Hypothalamus (tissue), 51 donors: ENCODE data around the gene MYO1D.

Source experiments
- DNase-seq, 51 donors: peaks; one replicate each; lab custom pipeline; 2025; lab: John Stamatoyannopoulos, UW

MYO1D gene

DNA sequence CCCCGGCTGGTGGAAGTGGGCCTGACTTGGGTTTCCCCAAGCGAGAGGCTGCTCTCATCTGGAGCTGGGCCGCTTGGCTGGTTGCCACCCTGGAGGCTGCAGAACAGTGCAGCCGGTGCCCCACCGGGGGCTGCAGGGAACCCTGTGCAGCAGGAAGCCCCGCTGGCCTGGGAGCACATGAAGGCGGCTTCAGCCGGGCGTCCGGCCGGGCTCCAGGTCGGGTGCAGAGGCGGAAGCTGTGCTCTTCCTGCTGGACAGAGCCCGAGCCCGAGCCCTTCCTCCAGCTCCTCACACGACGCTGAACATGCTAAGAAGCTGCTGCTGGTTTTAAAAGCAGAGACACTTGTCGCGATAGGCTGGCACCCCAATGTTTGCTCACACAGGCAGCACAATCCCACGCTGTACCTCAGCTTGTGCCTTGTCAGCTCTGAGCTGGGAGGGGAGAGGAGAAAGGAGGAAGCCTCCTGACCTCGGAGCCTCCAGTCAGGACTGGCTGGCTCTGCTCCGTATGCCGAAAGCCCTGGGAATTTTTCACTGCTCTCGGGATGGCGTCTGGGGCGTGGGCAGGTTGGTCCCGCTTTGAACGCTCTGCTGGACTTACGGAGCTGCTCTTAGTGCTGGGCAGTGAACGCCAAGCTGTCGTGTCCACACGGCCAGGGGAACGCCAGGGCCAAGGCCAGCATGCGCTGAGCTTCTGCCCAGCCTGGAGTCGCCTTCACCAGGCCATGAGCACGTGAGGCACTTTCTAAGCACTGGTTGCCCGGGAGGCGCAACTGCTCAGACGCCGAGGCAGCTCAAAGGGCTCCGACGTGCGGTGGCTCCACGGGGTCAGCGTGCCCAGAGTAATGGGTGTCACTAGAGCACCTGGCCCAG lies 381.3 kb downstream of the MYO1D start:
- DNase-seq = peak in 23 of 51 donors; percentile 15 to 62 (median 40)

- DNase-seq = peak in 30 of 51 donors; percentile 21 to 66 (median 44)
These were observed 382.1 kb downstream of the MYO1D start for GRCh38 chr17:32494621-32495358.

DNA sequence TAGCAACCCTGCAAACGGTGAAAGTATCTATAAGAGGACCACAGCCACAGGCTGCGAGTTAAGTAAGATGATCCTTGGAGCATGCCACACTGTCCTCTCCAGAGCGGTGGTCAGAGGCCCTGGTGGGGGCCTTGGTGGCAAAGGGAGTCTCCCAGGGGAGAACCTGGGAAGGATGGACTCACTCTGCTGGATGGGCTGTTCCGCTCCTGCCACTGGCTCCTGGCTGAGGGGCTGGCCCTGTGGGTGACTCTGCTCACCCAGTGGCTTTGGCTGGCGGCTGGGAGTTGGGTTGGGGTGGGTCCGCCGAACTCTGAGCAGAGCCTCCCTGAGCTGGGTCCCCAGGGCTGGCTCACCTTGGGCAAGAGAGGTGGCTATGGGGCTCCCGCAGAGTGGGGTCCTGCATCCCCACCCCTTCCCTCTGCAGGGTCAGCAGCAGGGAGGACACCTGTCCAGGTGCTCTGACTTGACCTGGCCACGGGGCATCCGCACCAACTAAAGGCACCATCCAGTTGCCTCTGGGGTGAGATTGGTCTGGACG lies 382.9 kb downstream of the MYO1D start:
- DNase-seq = no peak

DNA sequence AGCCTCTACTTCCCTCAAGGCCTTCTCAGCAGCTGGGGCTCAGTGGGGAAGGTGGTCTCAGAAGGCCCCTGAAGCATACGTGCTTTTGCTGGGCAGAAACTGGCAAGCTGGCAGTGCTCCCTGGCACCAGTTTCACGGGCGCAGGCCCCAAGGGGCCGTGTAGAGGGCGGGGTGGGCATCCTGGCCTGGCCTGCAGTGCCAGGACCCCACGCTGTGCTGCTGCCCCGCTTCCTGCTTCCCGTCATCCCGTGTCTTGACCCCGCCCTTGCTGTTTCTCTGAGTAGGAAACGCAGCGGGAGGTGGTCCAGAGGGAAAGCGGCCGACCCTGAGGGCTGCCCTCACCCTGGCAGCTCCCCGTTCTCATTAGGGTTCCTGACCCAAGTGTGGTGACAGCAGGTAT lies 383.4 kb downstream of the MYO1D start:
- DNase-seq = no peak

DNA sequence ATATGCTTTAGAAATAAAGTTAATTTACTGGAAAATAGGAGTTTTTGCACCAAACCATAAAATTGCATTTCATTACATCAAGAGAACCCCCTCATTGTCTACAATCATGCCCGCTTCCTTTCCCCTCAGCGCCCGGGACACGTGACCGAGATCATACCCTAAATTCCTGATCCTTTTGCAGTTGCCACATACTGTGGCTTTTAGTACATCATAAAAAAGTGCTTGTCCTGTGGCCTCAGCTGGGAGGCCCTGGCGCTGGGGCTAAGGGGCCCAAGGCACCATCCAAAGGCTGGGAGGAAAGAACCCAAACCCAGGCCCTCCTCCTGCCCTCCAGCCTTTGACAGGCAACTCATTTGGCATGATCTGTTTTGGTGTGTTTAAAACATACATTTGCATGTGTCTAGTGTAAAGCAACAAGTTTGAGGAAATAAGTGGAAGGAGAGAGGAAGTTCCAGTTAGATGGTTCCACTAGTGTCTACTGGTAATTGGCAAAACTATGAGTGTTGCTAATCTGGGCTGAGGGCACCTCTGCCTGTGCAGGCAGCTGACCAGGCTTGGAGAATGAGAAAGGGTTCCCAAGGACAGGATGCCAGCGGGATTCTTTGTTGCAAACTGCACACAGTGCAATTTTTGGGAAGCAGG lies 384.2 kb downstream of the MYO1D start:
- DNase-seq = peak in 1 of 51 donors; percentile 29

GRCh38 chr17:32492264-32492589 lies 384.7 kb downstream of the MYO1D start:
- DNase-seq = peak in 1 of 51 donors; percentile 29

GRCh38 chr17:32491371-32492263 lies 385.3 kb downstream of the MYO1D start:
- no peak for DNase-seq

DNA sequence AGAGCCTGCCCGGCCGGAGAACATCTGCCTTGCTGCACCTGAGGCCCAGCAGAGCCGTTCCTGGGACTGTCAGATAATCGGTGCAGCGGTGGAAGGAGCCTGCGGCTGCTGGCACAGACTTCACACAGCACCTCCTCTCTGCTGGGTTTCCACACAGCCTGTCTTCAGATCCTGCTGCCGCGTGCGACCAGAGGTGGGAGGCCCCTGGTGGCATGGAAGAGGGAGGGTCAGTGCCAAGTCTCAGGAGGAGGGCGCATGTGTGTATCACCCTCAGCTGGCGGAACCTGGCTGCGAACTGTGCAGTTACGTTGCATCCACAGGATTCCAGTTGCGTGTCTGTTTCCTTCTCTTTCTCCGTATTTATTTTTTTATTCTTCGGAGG lies 386.8 kb downstream of the MYO1D start:
- DNase-seq = peak in 3 of 51 donors; percentile 15 to 27 (median 17)

DNA sequence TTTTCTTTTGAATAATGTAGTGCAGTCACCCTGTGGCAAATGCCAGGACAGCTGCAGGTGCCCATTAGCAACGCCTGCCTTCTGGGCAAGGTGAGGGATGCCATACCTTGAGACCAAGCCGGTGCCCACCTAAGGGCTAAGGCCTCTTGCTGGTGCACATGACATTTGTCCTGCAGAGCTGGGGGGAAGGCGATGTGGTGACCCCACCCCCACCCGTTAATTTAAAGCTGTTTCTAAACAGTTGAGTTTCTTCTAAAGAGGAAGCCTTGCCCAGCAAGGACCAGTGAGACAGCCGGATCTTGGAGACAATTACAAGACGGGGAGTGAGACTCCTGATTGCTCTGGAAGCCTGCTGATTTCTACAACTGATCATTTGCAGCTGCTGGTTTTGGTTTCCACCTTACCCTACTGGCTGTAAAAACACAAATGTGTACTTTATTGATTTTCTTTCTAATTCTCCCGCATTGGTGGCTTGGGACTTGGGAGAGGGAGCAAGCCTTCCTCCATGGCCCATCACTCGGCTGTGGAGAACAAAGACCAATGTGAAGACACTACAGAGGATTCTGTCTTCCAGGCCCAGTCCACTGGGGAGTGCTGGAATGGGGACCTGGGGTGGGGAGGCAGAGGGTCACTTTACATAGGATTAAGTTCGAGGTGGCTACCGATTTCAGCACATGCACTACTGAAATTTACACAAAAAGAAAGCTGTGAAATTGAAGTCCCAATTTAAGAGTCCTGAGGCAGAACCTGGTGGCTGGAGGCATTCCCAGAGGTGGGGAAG lies 387.4 kb downstream of the MYO1D start:
- DNase-seq = peak in 1 of 51 donors; percentile 43

DNA sequence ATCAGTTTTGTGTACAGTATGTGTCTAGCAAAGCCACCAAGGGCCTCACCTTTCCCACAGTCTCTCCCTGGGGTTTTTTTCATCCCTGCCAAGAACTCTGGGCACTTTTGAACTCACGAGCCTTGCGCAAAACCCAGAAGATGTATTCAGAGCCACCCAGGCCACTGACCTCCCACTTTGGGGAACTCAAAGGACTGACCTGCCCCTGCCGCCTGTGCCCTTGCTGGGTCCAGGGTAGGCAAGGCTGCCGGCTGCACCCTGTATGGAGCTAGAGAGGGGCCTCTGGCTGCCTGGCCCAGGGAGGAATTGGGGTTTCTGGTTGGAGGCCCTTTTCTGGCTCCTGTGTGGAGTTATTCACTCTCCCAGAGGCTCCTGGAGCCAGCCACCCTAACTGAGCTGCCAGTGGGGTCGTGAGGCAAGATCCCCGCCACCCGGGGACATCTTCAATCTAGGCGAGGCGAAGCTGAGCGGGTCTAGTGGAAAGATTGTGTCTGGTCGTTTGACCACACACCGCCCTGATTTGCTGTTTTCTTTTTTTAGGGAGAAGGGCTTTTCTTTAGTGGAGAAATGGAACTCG lies 388.2 kb downstream of the MYO1D start:
- no peak for DNase-seq

DNA sequence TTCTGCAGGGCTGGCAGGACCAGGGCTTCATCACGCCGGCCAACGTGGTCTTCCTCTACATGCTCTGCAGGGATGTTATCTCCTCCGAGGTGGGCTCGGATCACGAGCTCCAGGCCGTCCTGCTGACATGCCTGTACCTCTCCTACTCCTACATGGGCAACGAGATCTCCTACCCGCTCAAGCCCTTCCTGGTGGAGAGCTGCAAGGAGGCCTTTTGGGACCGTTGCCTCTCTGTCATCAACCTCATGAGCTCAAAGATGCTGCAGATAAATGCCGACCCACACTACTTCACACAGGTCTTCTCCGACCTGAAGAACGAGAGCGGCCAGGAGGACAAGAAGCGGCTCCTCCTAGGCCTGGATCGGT lies 388.8 kb downstream of the MYO1D start:
- DNase-seq = no peak

DNA sequence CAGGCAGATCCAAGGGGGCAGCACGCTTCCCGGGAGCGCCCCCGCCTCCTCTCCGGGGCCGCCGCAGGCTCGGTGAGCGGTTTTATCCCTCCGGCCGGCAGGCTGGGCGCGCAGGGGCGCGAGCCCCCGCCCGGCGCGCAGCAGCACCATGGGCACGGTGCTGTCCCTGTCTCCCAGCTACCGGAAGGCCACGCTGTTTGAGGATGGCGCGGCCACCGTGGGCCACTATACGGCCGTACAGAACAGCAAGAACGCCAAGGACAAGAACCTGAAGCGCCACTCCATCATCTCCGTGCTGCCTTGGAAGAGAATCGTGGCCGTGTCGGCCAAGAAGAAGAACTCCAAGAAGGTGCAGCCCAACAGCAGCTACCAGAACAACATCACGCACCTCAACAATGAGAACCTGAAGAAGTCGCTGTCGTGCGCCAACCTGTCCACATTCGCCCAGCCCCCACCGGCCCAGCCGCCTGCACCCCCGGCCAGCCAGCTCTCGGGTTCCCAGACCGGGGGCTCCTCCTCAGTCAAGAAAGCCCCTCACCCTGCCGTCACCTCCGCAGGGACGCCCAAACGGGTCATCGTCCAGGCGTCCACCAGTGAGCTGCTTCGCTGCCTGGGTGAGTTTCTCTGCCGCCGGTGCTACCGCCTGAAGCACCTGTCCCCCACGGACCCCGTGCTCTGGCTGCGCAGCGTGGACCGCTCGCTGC lies 389.3 kb downstream of the MYO1D start:
- DNase-seq = peak in 8 of 51 donors; percentile 23 to 60 (median 38)

- peak in 33 of 51 donors; percentile 45 to 88 (median 72) for DNase-seq
These were observed 390.0 kb downstream of the MYO1D start, which contains the start of gene CDK5R1 for GRCh38 chr17:32486701-32487472. Gene CDK5R1 (plus strand): TSS chr17:32486993. CDS start chr17:32487621, 628 bp downstream.

DNA sequence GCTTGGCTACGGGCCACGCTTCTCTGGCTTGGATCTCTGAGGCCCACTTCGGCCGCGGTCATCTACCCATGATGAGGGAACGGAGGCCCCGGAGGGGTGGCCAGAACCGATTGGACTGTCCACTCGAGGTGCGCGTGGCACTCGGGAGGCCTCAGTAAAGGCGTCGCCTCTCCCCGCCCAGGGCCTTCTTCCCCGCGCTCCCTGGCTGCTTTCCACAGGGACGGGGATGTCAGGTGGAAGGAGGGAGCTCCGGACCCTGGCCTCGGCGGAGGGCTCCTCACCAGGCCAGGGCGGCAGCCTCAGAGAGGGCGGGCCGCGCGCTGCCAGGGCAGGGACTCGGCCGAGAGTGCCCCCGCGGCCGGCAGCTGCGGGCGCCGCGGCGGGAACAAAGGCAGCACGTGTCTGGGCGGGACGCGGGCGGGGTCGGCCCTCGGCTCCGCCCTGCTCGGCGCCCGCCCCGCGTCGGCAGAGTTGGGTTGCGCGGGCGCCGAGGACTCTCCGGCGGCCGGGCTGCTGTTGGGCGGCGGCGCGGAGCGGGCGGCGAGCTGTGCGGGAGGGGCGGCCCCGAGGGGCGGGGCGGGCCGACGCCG lies 390.7 kb downstream of the MYO1D start:
- peak in 49 of 51 donors; percentile 32 to 91 (median 78) for DNase-seq

- no peak for DNase-seq
These were observed 391.4 kb downstream of the MYO1D start for GRCh38 chr17:32485261-32486110.

GRCh38 chr17:32484628-32485027 lies 392.3 kb downstream of the MYO1D start:
- peak in 1 of 51 donors; percentile 4 for DNase-seq
